MM.1S (cell line): Measurements from ENCODE around the gene S100Z.

Experiments
- CTCF ChIP-seq: fragments of 300-600 bp; sonication (generic); IDR thresholded peaks from 2 replicates; pipeline ENCODE4 v1.5.1; 2016; ENCODE audit warnings: antibody characterized with exemption, low read length, mixed read lengths
- EZH2 ChIP-seq: fragments of 300-600 bp; sonication (generic); optimal IDR thresholded peaks from 2 replicates; pipeline ENCODE3; 2017; ENCODE audit warnings: low read depth, mild to moderate bottlenecking, antibody characterized with exemption, low read length, mixed read lengths
- EZH2phosphoT487 ChIP-seq: fragments of 300-600 bp; sonication (generic); IDR thresholded peaks from 2 replicates; pipeline ENCODE4 v1.6.1; 2018; ENCODE audit warnings: antibody characterized with exemption, low read length

GRCh38 chr5:76850543-76851145, 830 bp downstream of the S100Z start:
- TF ChIP-seq CTCF (no peak), EZH2 (no peak), EZH2phosphoT487 (no peak)
